Neutrophil (primary cell): ENCODE results near the gene IL10RB.
"Not testable (repeated sequence)": the region's sequence is repeated elsewhere in the genome, so short reads cannot be mapped to it uniquely, and the experiment has no call there.

Experiments used
- H3K27ac ChIP-seq: fragments of 200-600 bp; sonication (generic); 2 replicates; pipeline ENCODE4 v1.5.1; 2016; ENCODE audit warnings: mild to moderate bottlenecking, moderate library complexity
- H3K27me3 ChIP-seq: fragments of 200-600 bp; sonication (generic); 2 replicates; pipeline ENCODE4 v1.6.0; 2016; ENCODE audit warnings: mild to moderate bottlenecking
- H3K36me3 ChIP-seq: fragments of 200-600 bp; sonication (generic); 2 replicates; pipeline ENCODE4 v1.5.1; 2017
- H3K4me1 ChIP-seq, 2 experiments: fragments of 200-600 bp in 1 of 2; sonication (generic) in 1 of 2; 1 replicate in 1 of 2; 2 replicates in 1 of 2; pipeline versions ENCODE4 v1.5.1 to v1.6.1; 2013 to 2016; ENCODE audit warnings: low read depth in 1 of 2, low read length in 1 of 2, mild to moderate bottlenecking in 1 of 2, moderate library complexity in 1 of 2; ENCODE audit not compliant: control insufficient read depth in 1 of 2, insufficient read depth in 1 of 2
- H3K4me3 ChIP-seq, 2 experiments: fragments of 200-600 bp in 1 of 2; sonication (generic) in 1 of 2; 1 replicate in 1 of 2; 2 replicates in 1 of 2; pipeline ENCODE4 v1.5.1; 2013 to 2016; ENCODE audit warnings: low read depth in 1 of 2, low read length in 1 of 2, mild to moderate bottlenecking in 1 of 2, moderate library complexity in 1 of 2
- H3K9me3 ChIP-seq: fragments of 200-600 bp; sonication (generic); 2 replicates; pipeline ENCODE4 v1.5.1; 2016
- TF ChIP-seq, protein P1 (sequence below): fragments of 200-600 bp; sonication (generic); IDR thresholded peaks from 2 replicates; pipeline ENCODE4 v1.5.1; 2016; ENCODE audit warnings: antibody characterized with exemption

IL10RB gene

DNA sequence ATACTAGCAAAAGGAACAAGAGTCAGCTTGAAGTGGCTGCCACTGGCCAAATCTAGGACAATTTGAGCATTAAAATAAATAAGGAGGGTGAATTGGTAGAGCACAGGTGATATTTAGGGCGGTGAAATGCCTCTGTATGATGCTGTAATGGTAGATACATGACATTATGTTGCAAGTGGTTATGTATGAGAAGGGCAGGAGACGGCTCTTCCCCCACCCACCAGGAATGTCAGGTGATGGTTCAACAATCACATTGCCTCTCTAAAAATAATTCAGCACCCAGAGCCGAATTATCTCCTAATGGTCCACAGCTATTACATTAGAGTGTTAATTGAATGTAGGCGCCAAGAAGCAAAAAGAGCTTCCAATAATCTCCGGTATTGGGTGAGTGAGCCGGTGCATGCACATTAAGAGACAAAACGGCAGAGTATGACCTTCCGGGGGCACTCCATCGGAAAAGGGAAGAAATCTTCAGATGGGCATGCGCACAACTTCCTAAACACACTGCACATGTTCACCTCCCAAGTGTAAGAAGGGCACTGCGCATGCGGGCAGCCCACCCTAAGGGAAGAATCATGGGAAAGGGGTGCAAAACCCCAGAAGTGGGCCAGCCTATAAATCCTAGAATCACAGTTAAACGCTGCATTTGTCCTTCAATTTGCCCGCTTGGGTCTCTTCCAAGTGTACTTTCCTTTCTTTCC, 51.8 kb downstream of the IL10RB start:
- Histone ChIP-seq H3K4me3 (no peak overlapping the region), H3K9me3 (no peaks in the 10 kb centered on the region), H3K4me1 (no peaks in the 10 kb centered on the region), H3K36me3 (no peaks in the 10 kb centered on the region), H3K27ac (no peak overlapping the region), H3K27me3 (no peaks in the 10 kb centered on the region)
- TF ChIP-seq, protein P1, sequence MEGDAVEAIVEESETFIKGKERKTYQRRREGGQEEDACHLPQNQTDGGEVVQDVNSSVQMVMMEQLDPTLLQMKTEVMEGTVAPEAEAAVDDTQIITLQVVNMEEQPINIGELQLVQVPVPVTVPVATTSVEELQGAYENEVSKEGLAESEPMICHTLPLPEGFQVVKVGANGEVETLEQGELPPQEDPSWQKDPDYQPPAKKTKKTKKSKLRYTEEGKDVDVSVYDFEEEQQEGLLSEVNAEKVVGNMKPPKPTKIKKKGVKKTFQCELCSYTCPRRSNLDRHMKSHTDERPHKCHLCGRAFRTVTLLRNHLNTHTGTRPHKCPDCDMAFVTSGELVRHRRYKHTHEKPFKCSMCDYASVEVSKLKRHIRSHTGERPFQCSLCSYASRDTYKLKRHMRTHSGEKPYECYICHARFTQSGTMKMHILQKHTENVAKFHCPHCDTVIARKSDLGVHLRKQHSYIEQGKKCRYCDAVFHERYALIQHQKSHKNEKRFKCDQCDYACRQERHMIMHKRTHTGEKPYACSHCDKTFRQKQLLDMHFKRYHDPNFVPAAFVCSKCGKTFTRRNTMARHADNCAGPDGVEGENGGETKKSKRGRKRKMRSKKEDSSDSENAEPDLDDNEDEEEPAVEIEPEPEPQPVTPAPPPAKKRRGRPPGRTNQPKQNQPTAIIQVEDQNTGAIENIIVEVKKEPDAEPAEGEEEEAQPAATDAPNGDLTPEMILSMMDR: no peak

DNA sequence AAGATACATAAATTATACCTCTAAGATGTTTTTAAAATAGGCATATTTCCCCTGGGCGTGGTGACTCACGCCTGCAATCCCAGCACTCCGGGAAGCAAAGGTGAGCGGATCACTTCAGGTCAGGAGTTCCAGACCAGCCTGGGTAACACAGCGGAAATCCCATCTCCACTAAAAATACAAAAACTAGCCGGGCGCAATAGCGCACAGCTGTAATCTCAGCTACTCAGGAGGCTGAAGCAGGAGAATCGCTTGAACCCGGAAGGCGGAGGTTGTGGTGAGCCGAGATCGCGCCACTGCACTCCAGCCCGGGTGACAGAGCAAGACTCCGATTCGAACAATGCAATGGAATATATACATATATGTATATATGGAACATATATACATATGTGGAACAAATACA, 54.8 kb downstream of the IL10RB start:
- not testable (repeated sequence) for H3K27me3 ChIP-seq

GRCh38 chr21:33323610-33324009, 57.4 kb downstream of the IL10RB start:
- Histone ChIP-seq H3K4me1 (peaks cover 33 to 41% of the 10 kb centered on the region in 2 experiments), H3K27ac (peak overlapping the region; percentile 99), H3K4me3 (peak overlapping the region; percentile 97 to 100)
- H3K36me3 ChIP-seq, H3K9me3 ChIP-seq, H3K27me3 ChIP-seq: not testable (repeated sequence)

More for the DNA sequence above, 54.8 kb downstream of the IL10RB start:
- not testable (repeated sequence) for H3K9me3 ChIP-seq, H3K36me3 ChIP-seq, H3K27ac ChIP-seq, H3K4me3 ChIP-seq
- H3K4me1 ChIP-seq: peaks cover 15 to 16% of the 10 kb centered on the region in 2 experiments

GRCh38 chr21:33324291-33325221, 58.4 kb downstream of the IL10RB start, which contains the start of gene IFNAR1:
Gene IFNAR1, plus strand, starts transcription at chr21:33324970. Its CDS starts 86 bp downstream, at chr21:33325056.
- TF ChIP-seq, protein P1: no peak
- Histone ChIP-seq H3K9me3 (no peaks in the 10 kb centered on the region), H3K27me3 (no peaks in the 10 kb centered on the region)

GRCh38 chr21:33325222-33326067, 59.3 kb downstream of the IL10RB start:
- Histone ChIP-seq H3K36me3 (peaks cover 2% of the 10 kb centered on the region), H3K27ac (peak overlapping the region; percentile 99), H3K4me1 (peaks cover 33 to 41% of the 10 kb centered on the region in 2 experiments), H3K9me3 (no peaks in the 10 kb centered on the region), H3K27me3 (no peaks in the 10 kb centered on the region), H3K4me3 (peak overlapping the region; percentile 97 to 100)
- TF ChIP-seq, protein P1: no peak

More at GRCh38 chr21:33324291-33325221, 58.4 kb downstream of the IL10RB start, which contains the start of gene IFNAR1:
- peaks cover 33 to 41% of the 10 kb centered on the region in 2 experiments for H3K4me1 ChIP-seq
- H3K4me3 ChIP-seq: peak within 1 kb of the TSS; percentile 97 to 100
- H3K36me3 ChIP-seq: no peaks in the 10 kb centered on the region
- H3K27ac ChIP-seq: peak within 1 kb of the TSS; percentile 99

- no peaks in the 10 kb centered on the region for H3K27me3 ChIP-seq
- peaks cover 15% of the 10 kb centered on the region for H3K36me3 ChIP-seq
- TF ChIP-seq, protein P1: no peak
- H3K4me3 ChIP-seq: peak overlapping the region in 1 of 2 experiments; percentile 97
- peak overlapping the region; percentile 99 for H3K27ac ChIP-seq
- no peaks in the 10 kb centered on the region for H3K9me3 ChIP-seq
- peaks cover 33 to 41% of the 10 kb centered on the region in 2 experiments for H3K4me1 ChIP-seq
These were observed 61.2 kb downstream of the IL10RB start for GRCh38 chr21:33327326-33327725.
